GM23338 (cell line): ENCODE results near the gene ZNF335. TPM values are rescaled to one million over a fixed set of nuclear protein-coding genes. Genes with fewer than 3 reads are reported as not detected.

ENCODE experiments used
- ATAC-seq: fragments of 200-7000 bp; cut with Tn5 transposase; 3 replicates; pipeline ENCODE4 v1.9.1; 2020
- DNase-seq: peaks from one replicate; pipeline ENCODE4 v3.0.0-alpha.2; 2015; ENCODE audit warnings: low spot score
- H2AFZ ChIP-seq: fragments of 200-600 bp; sonication (generic); 2 replicates; pipeline ENCODE4 v1.8.0; 2016; ENCODE audit warnings: antibody characterized with exemption, mild to moderate bottlenecking, moderate library complexity
- H3F3A ChIP-seq: fragments of 200-600 bp; sonication (generic); replicated peaks from 2 replicates; pipeline ENCODE4 v1.8.0; 2017; ENCODE audit warnings: antibody characterized with exemption, mixed run types, low read depth
- H3K27ac ChIP-seq: fragments of 200-600 bp; sonication (generic); 2 replicates; pipeline ENCODE4 v1.6.1; 2016; ENCODE audit warnings: low read depth
- H3K27me3 ChIP-seq: fragments of 200-600 bp; sonication (generic); 2 replicates; pipeline ENCODE4 v1.8.0; 2016; ENCODE audit warnings: mild to moderate bottlenecking, mixed run types, moderate library complexity; ENCODE audit not compliant: insufficient read depth
- H3K36me3 ChIP-seq: fragments of 200-600 bp; sonication (generic); 2 replicates; pipeline ENCODE4 v1.8.0; 2016; ENCODE audit warnings: mild to moderate bottlenecking; ENCODE audit not compliant: insufficient read depth
- H3K4me1 ChIP-seq: fragments of 200-600 bp; sonication (generic); 2 replicates; pipeline ENCODE4 v1.8.0; 2016; ENCODE audit warnings: mild to moderate bottlenecking, moderate library complexity; ENCODE audit not compliant: insufficient read depth
- H3K4me2 ChIP-seq: fragments of 200-600 bp; sonication (generic); 2 replicates; pipeline ENCODE4 v1.7.1; 2017; ENCODE audit warnings: mixed run types
- H3K4me3 ChIP-seq: fragments of 200-600 bp; sonication (generic); 2 replicates; pipeline ENCODE4 v1.6.1; 2016; ENCODE audit warnings: mixed run types
- H3K79me2 ChIP-seq: fragments of 200-600 bp; sonication (generic); replicated peaks from 2 replicates; pipeline ENCODE4 v1.8.0; 2017; ENCODE audit warnings: mild to moderate bottlenecking; ENCODE audit not compliant: insufficient read depth
- H3K9me2 ChIP-seq: fragments of 200-600 bp; sonication (generic); 2 replicates; pipeline ENCODE4 v1.8.0; 2017; ENCODE audit not compliant: insufficient read depth
- H4K20me1 ChIP-seq: fragments of 200-600 bp; sonication (generic); replicated peaks from 2 replicates; pipeline ENCODE4 v1.8.0; 2017; ENCODE audit warnings: mild to moderate bottlenecking; ENCODE audit not compliant: insufficient read depth
- H3K27ac Mint-ChIP-seq: 2 replicates; pipeline ENCODE4 v1.8.0; 2020; ENCODE audit warnings: inconsistent platforms, mild to moderate bottlenecking, moderate library complexity, mixed read lengths
- H3K27me3 Mint-ChIP-seq: 3 replicates; pipeline ENCODE4 v1.8.0; 2022; ENCODE audit warnings: low read depth, mild to moderate bottlenecking, moderate library complexity, mixed read lengths, inconsistent platforms; ENCODE audit not compliant: insufficient read depth, poor library complexity
- H3K36me3 Mint-ChIP-seq: 3 replicates; pipeline ENCODE4 v1.8.0; 2021; ENCODE audit warnings: low read depth, mild to moderate bottlenecking, inconsistent platforms, moderate library complexity, mixed read lengths
- H3K4me1 Mint-ChIP-seq: 3 replicates; pipeline ENCODE4 v1.8.0; 2020; ENCODE audit warnings: mild to moderate bottlenecking, inconsistent platforms, mixed read lengths
- H3K4me3 Mint-ChIP-seq: 3 replicates; pipeline ENCODE4 v1.8.0; 2021; ENCODE audit warnings: moderate library complexity, mild to moderate bottlenecking, inconsistent platforms, mixed read lengths
- H3K9me3 Mint-ChIP-seq: 3 replicates; pipeline ENCODE4 v1.8.0; 2020; ENCODE audit warnings: moderate library complexity, mild to moderate bottlenecking, inconsistent platforms, mixed read lengths
- CREB1 ChIP-seq: fragments of 250-450 bp; sonication (Bioruptor Pico); IDR thresholded peaks from 2 replicates; pipeline ENCODE4 v1.5.0; 2020; ENCODE audit warnings: low read depth, mild to moderate bottlenecking, moderate library complexity
- EZH2 ChIP-seq: fragments of 200-600 bp; sonication (generic); IDR thresholded peaks from one replicate; pipeline ENCODE4 v1.8.0; 2017; ENCODE audit warnings: antibody characterized with exemption, mild to moderate bottlenecking, low read depth; ENCODE audit not compliant: unreplicated experiment
- JUNB ChIP-seq: IDR thresholded peaks from one replicate; pipeline ENCODE4 v1.6.1; 2016; ENCODE audit warnings: antibody characterized with exemption; ENCODE audit not compliant: unreplicated experiment
- NANOG ChIP-seq: IDR thresholded peaks from 2 replicates; pipeline ENCODE4 v1.6.1; 2016; ENCODE audit warnings: antibody characterized with exemption, borderline replicate concordance
- POLR2AphosphoS5 ChIP-seq: IDR thresholded peaks from 2 replicates; pipeline ENCODE4 v1.6.1; 2016; ENCODE audit warnings: antibody characterized with exemption, low read depth
- ZNF114 ChIP-seq: fragments of 250-450 bp; sonication (Bioruptor Pico); IDR thresholded peaks from 2 replicates; pipeline ENCODE4 v1.5.0; 2020; ENCODE audit warnings: mild to moderate bottlenecking, moderate library complexity
- polyA plus RNA-seq: library from polyadenylated mRNA; unstranded; fragments of >200 nt; fragmentation: Nextera tagmentation; extraction: Ambion mirVana; gene quantifications from 2 replicates; pipeline ENCODE4 v1.2.1, GENCODE V29; 2016
- total RNA-seq: library from RNA; depleted of rRNA; stranded (reverse); fragments of >200 nt; shearing (Covaris generic); gene quantifications from 2 replicates; pipeline ENCODE4 v1.2.3, GENCODE V29; 2014
- TF ChIP-seq, protein P1 (sequence below): fragments of 250-450 bp; sonication (Bioruptor Pico); IDR thresholded peaks from 2 replicates; pipeline ENCODE4 v1.5.0; 2020; ENCODE audit warnings: mild to moderate bottlenecking, moderate library complexity
- TF ChIP-seq, protein P2 (sequence below): IDR thresholded peaks from one replicate; pipeline ENCODE4 v1.6.1; 2018; ENCODE audit warnings: antibody characterized with exemption; ENCODE audit not compliant: unreplicated experiment
- TF ChIP-seq, protein P3 (sequence below), 2 experiments: fragments of 200-600 bp in 1 of 2; sonication (generic) in 1 of 2; conservative IDR thresholded peaks; 2 replicates each; pipeline versions ENCODE4 v1.5.1 to v1.6.1; 2016 to 2017; ENCODE audit warnings: antibody characterized with exemption in 2 of 2, low read depth in 2 of 2, mild to moderate bottlenecking in 2 of 2, moderate library complexity in 1 of 2
- TF ChIP-seq, protein P4 (sequence below): IDR thresholded peaks from 2 replicates; pipeline ENCODE4 v1.6.1; 2016; ENCODE audit warnings: antibody characterized with exemption

The ZNF335 gene
- total and polyA plus RNA-seq, 2 experiments from 2014 or later, result 7.4 to 24.2 TPM

DNA sequence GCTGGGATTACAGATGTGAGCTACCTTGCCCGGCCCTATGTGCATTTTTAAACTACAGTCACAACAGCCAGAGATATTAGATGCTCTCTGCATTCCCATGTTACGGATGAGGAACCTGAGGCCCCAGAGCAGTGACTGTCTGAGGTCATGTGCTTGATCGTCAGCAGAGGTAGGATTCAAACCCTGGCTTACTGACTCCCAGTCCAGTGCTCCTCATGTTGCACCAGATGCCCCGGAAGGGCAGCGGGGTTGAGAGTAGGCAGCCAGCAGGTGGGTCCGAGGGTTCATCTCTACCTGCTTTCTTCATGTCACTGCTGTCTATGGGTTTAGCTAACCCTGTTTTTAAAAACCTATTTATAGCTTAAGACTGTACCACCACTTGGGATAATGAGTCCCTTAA, 9.3 kb upstream of the ZNF335 start:
- H3F3A ChIP-seq, result no peaks in the 10 kb centered on the region
- peaks cover 10% of the 10 kb centered on the region for H3K4me1 Mint-ChIP-seq
- H3K27ac ChIP-seq, result no peak overlapping the region
- TF ChIP-seq NANOG (no peak), POLR2AphosphoS5 (no peak), EZH2 (no peak), ZNF114 (CRISPR knock-in tag) (no peak), JUNB (no peak), CREB1 (CRISPR knock-in tag) (no peak)
- TF ChIP-seq, protein P1, sequence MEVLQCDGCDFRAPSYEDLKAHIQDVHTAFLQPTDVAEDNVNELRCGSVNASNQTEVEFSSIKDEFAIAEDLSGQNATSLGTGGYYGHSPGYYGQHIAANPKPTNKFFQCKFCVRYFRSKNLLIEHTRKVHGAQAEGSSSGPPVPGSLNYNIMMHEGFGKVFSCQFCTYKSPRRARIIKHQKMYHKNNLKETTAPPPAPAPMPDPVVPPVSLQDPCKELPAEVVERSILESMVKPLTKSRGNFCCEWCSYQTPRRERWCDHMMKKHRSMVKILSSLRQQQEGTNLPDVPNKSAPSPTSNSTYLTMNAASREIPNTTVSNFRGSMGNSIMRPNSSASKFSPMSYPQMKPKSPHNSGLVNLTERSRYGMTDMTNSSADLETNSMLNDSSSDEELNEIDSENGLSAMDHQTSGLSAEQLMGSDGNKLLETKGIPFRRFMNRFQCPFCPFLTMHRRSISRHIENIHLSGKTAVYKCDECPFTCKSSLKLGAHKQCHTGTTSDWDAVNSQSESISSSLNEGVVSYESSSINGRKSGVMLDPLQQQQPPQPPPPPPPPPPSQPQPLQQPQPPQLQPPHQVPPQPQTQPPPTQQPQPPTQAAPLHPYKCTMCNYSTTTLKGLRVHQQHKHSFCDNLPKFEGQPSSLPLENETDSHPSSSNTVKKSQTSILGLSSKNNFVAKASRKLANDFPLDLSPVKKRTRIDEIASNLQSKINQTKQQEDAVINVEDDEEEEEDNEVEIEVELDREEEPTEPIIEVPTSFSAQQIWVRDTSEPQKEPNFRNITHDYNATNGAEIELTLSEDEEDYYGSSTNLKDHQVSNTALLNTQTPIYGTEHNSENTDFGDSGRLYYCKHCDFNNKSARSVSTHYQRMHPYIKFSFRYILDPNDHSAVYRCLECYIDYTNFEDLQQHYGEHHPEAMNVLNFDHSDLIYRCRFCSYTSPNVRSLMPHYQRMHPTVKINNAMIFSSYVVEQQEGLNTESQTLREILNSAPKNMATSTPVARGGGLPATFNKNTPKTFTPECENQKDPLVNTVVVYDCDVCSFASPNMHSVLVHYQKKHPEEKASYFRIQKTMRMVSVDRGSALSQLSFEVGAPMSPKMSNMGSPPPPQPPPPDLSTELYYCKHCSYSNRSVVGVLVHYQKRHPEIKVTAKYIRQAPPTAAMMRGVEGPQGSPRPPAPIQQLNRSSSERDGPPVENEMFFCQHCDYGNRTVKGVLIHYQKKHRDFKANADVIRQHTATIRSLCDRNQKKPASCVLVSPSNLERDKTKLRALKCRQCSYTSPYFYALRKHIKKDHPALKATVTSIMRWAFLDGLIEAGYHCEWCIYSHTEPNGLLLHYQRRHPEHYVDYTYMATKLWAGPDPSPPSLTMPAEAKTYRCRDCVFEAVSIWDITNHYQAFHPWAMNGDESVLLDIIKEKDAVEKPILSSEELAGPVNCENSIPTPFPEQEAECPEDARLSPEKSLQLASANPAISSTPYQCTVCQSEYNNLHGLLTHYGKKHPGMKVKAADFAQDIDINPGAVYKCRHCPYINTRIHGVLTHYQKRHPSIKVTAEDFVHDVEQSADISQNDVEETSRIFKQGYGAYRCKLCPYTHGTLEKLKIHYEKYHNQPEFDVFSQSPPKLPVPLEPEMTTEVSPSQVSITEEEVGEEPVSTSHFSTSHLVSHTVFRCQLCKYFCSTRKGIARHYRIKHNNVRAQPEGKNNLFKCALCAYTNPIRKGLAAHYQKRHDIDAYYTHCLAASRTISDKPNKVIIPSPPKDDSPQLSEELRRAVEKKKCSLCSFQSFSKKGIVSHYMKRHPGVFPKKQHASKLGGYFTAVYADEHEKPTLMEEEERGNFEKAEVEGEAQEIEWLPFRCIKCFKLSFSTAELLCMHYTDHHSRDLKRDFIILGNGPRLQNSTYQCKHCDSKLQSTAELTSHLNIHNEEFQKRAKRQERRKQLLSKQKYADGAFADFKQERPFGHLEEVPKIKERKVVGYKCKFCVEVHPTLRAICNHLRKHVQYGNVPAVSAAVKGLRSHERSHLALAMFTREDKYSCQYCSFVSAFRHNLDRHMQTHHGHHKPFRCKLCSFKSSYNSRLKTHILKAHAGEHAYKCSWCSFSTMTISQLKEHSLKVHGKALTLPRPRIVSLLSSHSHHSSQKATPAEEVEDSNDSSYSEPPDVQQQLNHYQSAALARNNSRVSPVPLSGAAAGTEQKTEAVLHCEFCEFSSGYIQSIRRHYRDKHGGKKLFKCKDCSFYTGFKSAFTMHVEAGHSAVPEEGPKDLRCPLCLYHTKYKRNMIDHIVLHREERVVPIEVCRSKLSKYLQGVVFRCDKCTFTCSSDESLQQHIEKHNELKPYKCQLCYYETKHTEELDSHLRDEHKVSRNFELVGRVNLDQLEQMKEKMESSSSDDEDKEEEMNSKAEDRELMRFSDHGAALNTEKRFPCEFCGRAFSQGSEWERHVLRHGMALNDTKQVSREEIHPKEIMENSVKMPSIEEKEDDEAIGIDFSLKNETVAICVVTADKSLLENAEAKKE (CRISPR knock-in tag), result no peak
- TF ChIP-seq, protein P2, sequence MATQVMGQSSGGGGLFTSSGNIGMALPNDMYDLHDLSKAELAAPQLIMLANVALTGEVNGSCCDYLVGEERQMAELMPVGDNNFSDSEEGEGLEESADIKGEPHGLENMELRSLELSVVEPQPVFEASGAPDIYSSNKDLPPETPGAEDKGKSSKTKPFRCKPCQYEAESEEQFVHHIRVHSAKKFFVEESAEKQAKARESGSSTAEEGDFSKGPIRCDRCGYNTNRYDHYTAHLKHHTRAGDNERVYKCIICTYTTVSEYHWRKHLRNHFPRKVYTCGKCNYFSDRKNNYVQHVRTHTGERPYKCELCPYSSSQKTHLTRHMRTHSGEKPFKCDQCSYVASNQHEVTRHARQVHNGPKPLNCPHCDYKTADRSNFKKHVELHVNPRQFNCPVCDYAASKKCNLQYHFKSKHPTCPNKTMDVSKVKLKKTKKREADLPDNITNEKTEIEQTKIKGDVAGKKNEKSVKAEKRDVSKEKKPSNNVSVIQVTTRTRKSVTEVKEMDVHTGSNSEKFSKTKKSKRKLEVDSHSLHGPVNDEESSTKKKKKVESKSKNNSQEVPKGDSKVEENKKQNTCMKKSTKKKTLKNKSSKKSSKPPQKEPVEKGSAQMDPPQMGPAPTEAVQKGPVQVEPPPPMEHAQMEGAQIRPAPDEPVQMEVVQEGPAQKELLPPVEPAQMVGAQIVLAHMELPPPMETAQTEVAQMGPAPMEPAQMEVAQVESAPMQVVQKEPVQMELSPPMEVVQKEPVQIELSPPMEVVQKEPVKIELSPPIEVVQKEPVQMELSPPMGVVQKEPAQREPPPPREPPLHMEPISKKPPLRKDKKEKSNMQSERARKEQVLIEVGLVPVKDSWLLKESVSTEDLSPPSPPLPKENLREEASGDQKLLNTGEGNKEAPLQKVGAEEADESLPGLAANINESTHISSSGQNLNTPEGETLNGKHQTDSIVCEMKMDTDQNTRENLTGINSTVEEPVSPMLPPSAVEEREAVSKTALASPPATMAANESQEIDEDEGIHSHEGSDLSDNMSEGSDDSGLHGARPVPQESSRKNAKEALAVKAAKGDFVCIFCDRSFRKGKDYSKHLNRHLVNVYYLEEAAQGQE, result no peak
- TF ChIP-seq, protein P3, sequence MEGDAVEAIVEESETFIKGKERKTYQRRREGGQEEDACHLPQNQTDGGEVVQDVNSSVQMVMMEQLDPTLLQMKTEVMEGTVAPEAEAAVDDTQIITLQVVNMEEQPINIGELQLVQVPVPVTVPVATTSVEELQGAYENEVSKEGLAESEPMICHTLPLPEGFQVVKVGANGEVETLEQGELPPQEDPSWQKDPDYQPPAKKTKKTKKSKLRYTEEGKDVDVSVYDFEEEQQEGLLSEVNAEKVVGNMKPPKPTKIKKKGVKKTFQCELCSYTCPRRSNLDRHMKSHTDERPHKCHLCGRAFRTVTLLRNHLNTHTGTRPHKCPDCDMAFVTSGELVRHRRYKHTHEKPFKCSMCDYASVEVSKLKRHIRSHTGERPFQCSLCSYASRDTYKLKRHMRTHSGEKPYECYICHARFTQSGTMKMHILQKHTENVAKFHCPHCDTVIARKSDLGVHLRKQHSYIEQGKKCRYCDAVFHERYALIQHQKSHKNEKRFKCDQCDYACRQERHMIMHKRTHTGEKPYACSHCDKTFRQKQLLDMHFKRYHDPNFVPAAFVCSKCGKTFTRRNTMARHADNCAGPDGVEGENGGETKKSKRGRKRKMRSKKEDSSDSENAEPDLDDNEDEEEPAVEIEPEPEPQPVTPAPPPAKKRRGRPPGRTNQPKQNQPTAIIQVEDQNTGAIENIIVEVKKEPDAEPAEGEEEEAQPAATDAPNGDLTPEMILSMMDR (conservative IDR thresholded peaks at IDR 0.05; ENCODE audit: low read depth in 2 of 2), result no peak
- TF ChIP-seq, protein P4, sequence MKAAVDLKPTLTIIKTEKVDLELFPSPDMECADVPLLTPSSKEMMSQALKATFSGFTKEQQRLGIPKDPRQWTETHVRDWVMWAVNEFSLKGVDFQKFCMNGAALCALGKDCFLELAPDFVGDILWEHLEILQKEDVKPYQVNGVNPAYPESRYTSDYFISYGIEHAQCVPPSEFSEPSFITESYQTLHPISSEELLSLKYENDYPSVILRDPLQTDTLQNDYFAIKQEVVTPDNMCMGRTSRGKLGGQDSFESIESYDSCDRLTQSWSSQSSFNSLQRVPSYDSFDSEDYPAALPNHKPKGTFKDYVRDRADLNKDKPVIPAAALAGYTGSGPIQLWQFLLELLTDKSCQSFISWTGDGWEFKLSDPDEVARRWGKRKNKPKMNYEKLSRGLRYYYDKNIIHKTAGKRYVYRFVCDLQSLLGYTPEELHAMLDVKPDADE, result no peak
- ATAC-seq (no peak), DNase-seq (no peak)
- H3K36me3 ChIP-seq, result no peaks in the 10 kb centered on the region
- H3K4me1 ChIP-seq, result peaks cover 9% of the 10 kb centered on the region
- H2AFZ ChIP-seq, result 0 out of 2 replicates have a peak overlapping the region, but pooled peaks have one; percentile 14
- no peaks in the 10 kb centered on the region for H4K20me1 ChIP-seq
- H3K27me3 Mint-ChIP-seq, result peaks cover 3% of the 10 kb centered on the region
- H3K27me3 ChIP-seq, result no peaks in the 10 kb centered on the region
- H3K36me3 Mint-ChIP-seq, result no peaks in the 10 kb centered on the region
- no peak overlapping the region for H3K4me3 ChIP-seq
- H3K79me2 ChIP-seq, result no peaks in the 10 kb centered on the region
- no peaks in the 10 kb centered on the region for H3K9me3 Mint-ChIP-seq
- no peak overlapping the region for H3K27ac Mint-ChIP-seq
- no peak overlapping the region for H3K4me3 Mint-ChIP-seq
- H3K4me2 ChIP-seq, result no peak overlapping the region
- H3K9me2 ChIP-seq, result no peaks in the 10 kb centered on the region
